ENCODE results near the gene FAM170B.

The FAM170B gene

GRCh38 chr10:49139846-49140195, 6.0 kb upstream of the FAM170B start:
- no peaks in the 10 kb centered on the region for H3K9me3 ChIP-seq (ENCODE audit: low read depth, low read length)
- H3K9ac ChIP-seq (ENCODE audit: insufficient read length): no peak overlapping the region
- no peaks in the 10 kb centered on the region for H3K36me3 ChIP-seq (ENCODE audit: insufficient read depth, low read length)
- TF ChIP-seq FOXP2 (optimal IDR thresholded peaks at IDR 0.05; ENCODE audit: control extremely low read depth, extremely low read length, insufficient read depth) (no peak), POLR2AphosphoS5 (IDR thresholded peaks at IDR 0.05; ENCODE audit: borderline replicate concordance, low read depth, low read length) (no peak), EZH2 (IDR thresholded peaks at IDR 0.05) (no peak)
- no peak for DNase-seq (ENCODE audit: low read depth, low spot score)
- no peak overlapping the region for H3K4me3 ChIP-seq
- no peak overlapping the region for H3K27ac ChIP-seq

- TF ChIP-seq FOXP2 (optimal IDR thresholded peaks at IDR 0.05; ENCODE audit: control extremely low read depth, extremely low read length, insufficient read depth) (no peak), EZH2 (IDR thresholded peaks at IDR 0.05) (no peak), POLR2AphosphoS5 (IDR thresholded peaks at IDR 0.05; ENCODE audit: borderline replicate concordance, low read depth, low read length) (no peak)
- H3K27ac ChIP-seq: no peak overlapping the region
Observed at GRCh38 chr10:49139028-49139845, 5.4 kb upstream of the FAM170B start.

GRCh38 chr10:49138361-49138891, 4.6 kb upstream of the FAM170B start:
- H3K27ac ChIP-seq: no peak overlapping the region
- TF ChIP-seq POLR2AphosphoS5 (IDR thresholded peaks at IDR 0.05; ENCODE audit: borderline replicate concordance, low read depth, low read length) (no peak), EZH2 (IDR thresholded peaks at IDR 0.05) (no peak), FOXP2 (optimal IDR thresholded peaks at IDR 0.05; ENCODE audit: control extremely low read depth, extremely low read length, insufficient read depth) (no peak)
- H3K36me3 ChIP-seq (ENCODE audit: insufficient read depth, low read length): no peaks in the 10 kb centered on the region
- H3K4me3 ChIP-seq: no peak overlapping the region
- H3K9ac ChIP-seq (ENCODE audit: insufficient read length): no peak overlapping the region
- no peaks in the 10 kb centered on the region for H3K9me3 ChIP-seq (ENCODE audit: low read depth, low read length)
- DNase-seq (ENCODE audit: low read depth, low spot score): no peak

More at GRCh38 chr10:49139028-49139845, 5.4 kb upstream of the FAM170B start:
- Histone ChIP-seq H3K4me3 (no peak overlapping the region), H3K9ac (ENCODE audit: insufficient read length) (no peak overlapping the region), H3K36me3 (ENCODE audit: insufficient read depth, low read length) (no peaks in the 10 kb centered on the region), H3K9me3 (ENCODE audit: low read depth, low read length) (no peaks in the 10 kb centered on the region)
- no peak for DNase-seq (ENCODE audit: low read depth, low spot score)

GRCh38 chr10:49136525-49136924, 2.7 kb upstream of the FAM170B start:
- no peak for TF ChIP-seq POLR2AphosphoS5 (IDR thresholded peaks at IDR 0.05; ENCODE audit: borderline replicate concordance, low read depth, low read length)
- no peak for TF ChIP-seq EZH2 (IDR thresholded peaks at IDR 0.05)
- TF ChIP-seq FOXP2 (optimal IDR thresholded peaks at IDR 0.05; ENCODE audit: control extremely low read depth, extremely low read length, insufficient read depth): no peak
- Histone ChIP-seq H3K4me3 (no peak overlapping the region), H3K9ac (ENCODE audit: insufficient read length) (no peak overlapping the region), H3K36me3 (ENCODE audit: insufficient read depth, low read length) (no peaks in the 10 kb centered on the region), H3K27ac (no peak overlapping the region), H3K9me3 (ENCODE audit: low read depth, low read length) (no peaks in the 10 kb centered on the region)
- DNase-seq (ENCODE audit: low read depth, low spot score): no peak

GRCh38 chr10:49135575-49136313, 1.9 kb upstream of the FAM170B start:
- no peak for DNase-seq (ENCODE audit: low read depth, low spot score)
- H3K27ac ChIP-seq: no peak overlapping the region
- no peaks in the 10 kb centered on the region for H3K9me3 ChIP-seq (ENCODE audit: low read depth, low read length)
- H3K9ac ChIP-seq (ENCODE audit: insufficient read length): no peak overlapping the region
- H3K36me3 ChIP-seq (ENCODE audit: insufficient read depth, low read length): no peaks in the 10 kb centered on the region
- no peak overlapping the region for H3K4me3 ChIP-seq
- no peak for TF ChIP-seq POLR2AphosphoS5 (IDR thresholded peaks at IDR 0.05; ENCODE audit: borderline replicate concordance, low read depth, low read length)
- TF ChIP-seq EZH2 (IDR thresholded peaks at IDR 0.05): no peak
- TF ChIP-seq FOXP2 (optimal IDR thresholded peaks at IDR 0.05; ENCODE audit: control extremely low read depth, extremely low read length, insufficient read depth): no peak

- Histone ChIP-seq H3K9me3 (ENCODE audit: low read depth, low read length) (no peaks in the 10 kb centered on the region), H3K36me3 (ENCODE audit: insufficient read depth, low read length) (no peaks in the 10 kb centered on the region), H3K27ac (no peak overlapping the region), H3K9ac (ENCODE audit: insufficient read length) (no peak overlapping the region), H3K4me3 (no peak overlapping the region)
- TF ChIP-seq FOXP2 (optimal IDR thresholded peaks at IDR 0.05; ENCODE audit: control extremely low read depth, extremely low read length, insufficient read depth) (no peak), POLR2AphosphoS5 (IDR thresholded peaks at IDR 0.05; ENCODE audit: borderline replicate concordance, low read depth, low read length) (no peak), EZH2 (IDR thresholded peaks at IDR 0.05) (no peak)
- DNase-seq (ENCODE audit: low read depth, low spot score): no peak
Observed at GRCh38 chr10:49134327-49134726, 506 bp upstream of the FAM170B start.

- Histone ChIP-seq H3K27ac (no peak overlapping the region), H3K9me3 (ENCODE audit: low read depth, low read length) (no peaks in the 10 kb centered on the region), H3K36me3 (ENCODE audit: insufficient read depth, low read length) (no peaks in the 10 kb centered on the region), H3K9ac (ENCODE audit: insufficient read length) (no peak overlapping the region), H3K4me3 (no peak overlapping the region)
- TF ChIP-seq POLR2AphosphoS5 (IDR thresholded peaks at IDR 0.05; ENCODE audit: borderline replicate concordance, low read depth, low read length) (no peak), FOXP2 (optimal IDR thresholded peaks at IDR 0.05; ENCODE audit: control extremely low read depth, extremely low read length, insufficient read depth) (no peak), EZH2 (IDR thresholded peaks at IDR 0.05) (no peak)
- no peak for DNase-seq (ENCODE audit: low read depth, low spot score)
Observed at GRCh38 chr10:49132362-49132737, 1.5 kb downstream of the FAM170B start.
